H1 (cell line): Measurements from ENCODE around the gene P2RY11. TPM values are rescaled to one million over a fixed set of nuclear protein-coding genes. Genes with fewer than 3 reads are reported as not detected.

ENCODE experiments used
- CTCF ChIA-PET: fragments of 300-600 bp; sonication (Branson Sonifier 250); formaldehyde crosslinking; loops from one replicate; lab custom pipeline; 2021; ENCODE audit not compliant: partially characterized antibody; lab: Charles Lee
- POLR2A ChIA-PET: fragments of 300-600 bp; sonication (Branson Sonifier 250); formaldehyde crosslinking; loops from one replicate; lab custom pipeline; 2021; ENCODE audit warnings: inconsistent platforms; ENCODE audit not compliant: partially characterized antibody; lab: Charles Lee
- DNase-seq, 2 experiments: peaks; one replicate each; pipeline versions ENCODE4 v3.0.0 to v3.0.0-alpha.2; 2010 to 2022; ENCODE audit warnings: low spot score in 2 of 2, low read depth in 1 of 2, mixed read lengths in 1 of 2
- FAIRE-seq: peaks from 2 replicates; lab custom pipeline; 2011; peaks lifted over from hg19 to GRCh38; lab: Jason Lieb, UNC
- H2AFZ ChIP-seq: 2 replicates; pipeline ENCODE4 v1.8.1; 2012; ENCODE audit warnings: low read length, inconsistent platforms
- H2AK5ac ChIP-seq: 2 replicates; pipeline ENCODE4 v1.6.1; 2013; ENCODE audit warnings: low read depth, low read length
- H2BK120ac ChIP-seq: replicated peaks from 2 replicates; pipeline ENCODE3; 2013; ENCODE audit warnings: low read depth, low read length, inconsistent platforms
- H2BK12ac ChIP-seq: 2 replicates; pipeline ENCODE4 v1.6.1; 2013; ENCODE audit warnings: low read depth, low read length
- H2BK15ac ChIP-seq: 2 replicates; pipeline ENCODE4 v1.6.1; 2013; ENCODE audit warnings: low read length
- H2BK20ac ChIP-seq: 2 replicates; pipeline ENCODE4 v1.6.1; 2013; ENCODE audit warnings: low read length
- H2BK5ac ChIP-seq: 2 replicates; pipeline ENCODE4 v1.6.1; 2013; ENCODE audit warnings: low read depth, low read length
- H3K14ac ChIP-seq: 2 replicates; pipeline ENCODE4 v1.6.1; 2013; ENCODE audit warnings: inconsistent platforms; ENCODE audit not compliant: insufficient read length
- H3K18ac ChIP-seq: 2 replicates; pipeline ENCODE4 v1.6.1; 2013; ENCODE audit warnings: low read length; ENCODE audit errors: extremely low read depth
- H3K23ac ChIP-seq: 2 replicates; pipeline ENCODE4 v1.6.1; 2013; ENCODE audit warnings: inconsistent platforms; ENCODE audit not compliant: insufficient read length
- H3K23me2 ChIP-seq: 2 replicates; pipeline ENCODE4 v1.6.1; 2013; ENCODE audit warnings: low read depth, low read length
- H3K27ac ChIP-seq: 2 replicates; pipeline ENCODE4 v1.6.1; 2011; ENCODE audit warnings: low read depth, low read length, inconsistent platforms
- H3K27me3 ChIP-seq, 4 experiments: replicated peaks in 1 of 4; 1 replicate in 1 of 4; 2 replicates in 3 of 4; pipeline versions ENCODE4 v1.6.1 to v1.8.1; 2011 to 2013; ENCODE audit warnings: low read length in 3 of 4, mild to moderate bottlenecking in 3 of 4, inconsistent platforms in 2 of 4, mixed read lengths in 2 of 4, moderate library complexity in 1 of 4; ENCODE audit not compliant: control insufficient read depth in 3 of 4, insufficient read depth in 3 of 4; ENCODE audit errors: extremely low read depth in 1 of 4
- H3K36me3 ChIP-seq, 4 experiments: 2 replicates each; pipeline versions ENCODE4 v1.6.1 to v1.8.1; 2011 to 2013; ENCODE audit warnings: mild to moderate bottlenecking in 4 of 4, low read length in 3 of 4, moderate library complexity in 2 of 4, control low read depth in 1 of 4, inconsistent platforms in 1 of 4; ENCODE audit not compliant: insufficient read depth in 4 of 4, control insufficient read depth in 2 of 4
- H3K4ac ChIP-seq: replicated peaks from 2 replicates; pipeline ENCODE3; 2013; ENCODE audit warnings: low read length, low read depth, mixed read lengths, inconsistent platforms; ENCODE audit not compliant: insufficient read length
- H3K4me1 ChIP-seq, 4 experiments: replicated peaks in 1 of 4; 1 replicate in 1 of 4; 2 replicates in 3 of 4; pipeline versions ENCODE4 v1.6.1 to v1.8.1; 2011 to 2013; ENCODE audit warnings: low read length in 3 of 4, inconsistent platforms in 2 of 4, mixed read lengths in 1 of 4; ENCODE audit not compliant: insufficient read depth in 4 of 4, control insufficient read depth in 3 of 4
- H3K4me2 ChIP-seq, 2 experiments: 2 replicates each; pipeline versions ENCODE4 v1.6.1 to v1.8.1; 2011 to 2013; ENCODE audit warnings: low read depth in 2 of 2, low read length in 2 of 2, control low read depth in 1 of 2, inconsistent platforms in 1 of 2, mild to moderate bottlenecking in 1 of 2; ENCODE audit not compliant: insufficient read depth in 1 of 2
- H3K4me3 ChIP-seq, 4 experiments: fragments of 200-600, 300-600 bp in 1 of 4; sonication (generic), shearing (Covaris generic), sonication (Bioruptor Twin) in 1 of 4; 2 replicates each; pipeline versions ENCODE4 v1.5.1 to v1.8.1; 2011 to 2016; ENCODE audit warnings: low read length in 4 of 4, low read depth in 3 of 4, control low read depth in 2 of 4, inconsistent platforms in 2 of 4, mild to moderate bottlenecking in 2 of 4, mixed read lengths in 1 of 4, moderate library complexity in 1 of 4; ENCODE audit not compliant: insufficient read depth in 2 of 4; ENCODE audit errors: extremely low read depth in 1 of 4
- H3K56ac ChIP-seq: replicated peaks from 2 replicates; pipeline ENCODE3; 2013; ENCODE audit warnings: low read depth, mild to moderate bottlenecking, mixed read lengths, low read length, inconsistent platforms; ENCODE audit not compliant: insufficient read length
- H3K79me1 ChIP-seq: 2 replicates; pipeline ENCODE4 v1.6.1; 2013; ENCODE audit warnings: low read depth, low read length, control low read depth
- H3K79me2 ChIP-seq, 2 experiments: 2 replicates each; pipeline versions ENCODE4 v1.6.1 to v1.8.1; 2012 to 2013; ENCODE audit warnings: low read length in 2 of 2, mild to moderate bottlenecking in 2 of 2, inconsistent platforms in 1 of 2; ENCODE audit not compliant: insufficient read depth in 2 of 2, control insufficient read depth in 1 of 2
- H3K9ac ChIP-seq, 4 experiments: replicated peaks in 1 of 4; 1 replicate in 1 of 4; 2 replicates in 3 of 4; pipeline versions ENCODE4 v1.6.1 to v1.8.1; 2011 to 2013; ENCODE audit warnings: low read depth in 3 of 4, low read length in 3 of 4, control low read depth in 2 of 4, mild to moderate bottlenecking in 2 of 4, moderate library complexity in 2 of 4, inconsistent platforms in 1 of 4; ENCODE audit errors: extremely low read depth in 1 of 4
- H3K9me3 ChIP-seq, 2 experiments: 2 replicates each; pipeline versions ENCODE4 v1.6.1 to v1.8.1; 2012 to 2013; ENCODE audit warnings: mild to moderate bottlenecking in 2 of 2, moderate library complexity in 2 of 2, control low read depth in 1 of 2, inconsistent platforms in 1 of 2, low read depth in 1 of 2, low read length in 1 of 2, mixed read lengths in 1 of 2; ENCODE audit not compliant: insufficient read depth in 2 of 2
- H4K20me1 ChIP-seq, 2 experiments: replicated peaks in 1 of 2; 2 replicates each; pipeline versions ENCODE3 to v1.8.1; 2011 to 2013; ENCODE audit warnings: inconsistent platforms in 2 of 2, low read length in 2 of 2, mild to moderate bottlenecking in 1 of 2; ENCODE audit not compliant: insufficient read depth in 2 of 2, control insufficient read depth in 1 of 2
- H4K5ac ChIP-seq: 2 replicates; pipeline ENCODE4 v1.6.1; 2013; ENCODE audit warnings: low read length, low read depth, mixed read lengths, inconsistent platforms; ENCODE audit not compliant: insufficient read length
- H4K8ac ChIP-seq: 2 replicates; pipeline ENCODE4 v1.8.0; 2013; ENCODE audit warnings: mild to moderate bottlenecking, moderate library complexity, low read length, inconsistent platforms; ENCODE audit not compliant: insufficient read depth; ENCODE audit errors: extremely low read depth
- H4K91ac ChIP-seq: replicated peaks from 2 replicates; pipeline ENCODE3; 2013; ENCODE audit warnings: low read length, mixed read lengths, inconsistent platforms; ENCODE audit not compliant: insufficient read length
- CBX5 ChIP-seq: fragments of 300-800, 300-1000 bp; sonication (generic); IDR thresholded peaks from 2 replicates; pipeline ENCODE4 v1.7.1; 2016; ENCODE audit warnings: antibody characterized with exemption, low read length, low read depth
- CHD2 ChIP-seq: IDR thresholded peaks from 2 replicates; pipeline ENCODE4 v1.6.1; 2012; ENCODE audit warnings: low read length, improper control_type of control experiment
- CREB1 ChIP-seq: IDR thresholded peaks from 2 replicates; pipeline ENCODE4 v1.6.1; 2012; ENCODE audit warnings: inconsistent platforms
- EGR1 ChIP-seq: IDR thresholded peaks from 2 replicates; pipeline ENCODE4 v1.6.1; 2011; ENCODE audit warnings: low read depth, low read length, borderline replicate concordance
- HDAC2 ChIP-seq, 2 experiments: fragments of 300-600 bp in 1 of 2; sonication (generic) in 1 of 2; IDR thresholded peaks; 2 replicates each; pipeline ENCODE4 v1.6.1; 2011 to 2012; ENCODE audit warnings: low read depth in 2 of 2, low read length in 2 of 2, mild to moderate bottlenecking in 2 of 2, moderate library complexity in 2 of 2, borderline replicate concordance in 1 of 2, inconsistent platforms in 1 of 2
- KDM1A ChIP-seq: fragments of 200-600, 300-600 bp; sonication (generic); IDR thresholded peaks from 2 replicates; pipeline ENCODE4 v1.7.1; 2016; ENCODE audit warnings: mild to moderate bottlenecking, low read length, borderline replicate concordance
- PHF8 ChIP-seq: fragments of 200-600 bp; sonication (generic); conservative IDR thresholded peaks from 2 replicates; pipeline ENCODE4 v1.7.1; 2012; ENCODE audit warnings: low read depth, mild to moderate bottlenecking, inconsistent platforms, low read length, moderate library complexity
- POLR2AphosphoS5 ChIP-seq: IDR thresholded peaks from 2 replicates; pipeline ENCODE4 v1.6.1; 2011; ENCODE audit warnings: low read depth, low read length
- RXRA ChIP-seq: IDR thresholded peaks from 2 replicates; pipeline ENCODE4 v1.6.1; 2011; ENCODE audit warnings: low read depth, mild to moderate bottlenecking, low read length, moderate library complexity; ENCODE audit not compliant: insufficient read depth
- SRF ChIP-seq: IDR thresholded peaks from 2 replicates; pipeline ENCODE4 v1.6.1; 2011; ENCODE audit warnings: mild to moderate bottlenecking, low read depth, low read length, moderate library complexity
- TAF1 ChIP-seq: IDR thresholded peaks from 2 replicates; pipeline ENCODE4 v1.6.1; 2011; ENCODE audit warnings: mild to moderate bottlenecking, low read depth, low read length
- TAF7 ChIP-seq: optimal IDR thresholded peaks from 2 replicates; pipeline ENCODE3; 2011; ENCODE audit warnings: low read depth, mild to moderate bottlenecking, inconsistent platforms, low read length, moderate library complexity, borderline replicate concordance
- ZNF274 ChIP-seq: IDR thresholded peaks from 2 replicates; pipeline ENCODE4 v1.7.0; 2012; ENCODE audit warnings: low read length, borderline replicate concordance; ENCODE audit errors: extremely low read depth
- WGBS, 2 experiments: shearing (Covaris generic) in 1 of 2; methylation state at CpG; one replicate each; pipeline versions ENCODE4 v1.1.6 to v1.1.7; 2013 to 2015; ENCODE audit warnings: low lambda C conversion rate in 2 of 2, mixed read lengths in 2 of 2, inconsistent platforms in 1 of 2, low coverage in 1 of 2, missing lambda C conversion rate in 1 of 2; ENCODE audit not compliant: insufficient replicate concordance in 2 of 2, insufficient coverage in 1 of 2, insufficient read length in 1 of 2; ENCODE audit errors: extremely low coverage in 1 of 2, missing lambda C conversion rate in 1 of 2; 5-methylcytosine and 5-hydroxymethylcytosine counted together
- polyA plus RNA-seq, 7 experiments: library from polyadenylated mRNA; depleted of rRNA in 3 of 7; stranded (reverse) in 5 of 7; unstranded in 2 of 7; fragments of >200 nt in 5 of 7; fragments of 200-250 nt in 2 of 7; gene quantifications; 1 replicate in 5 of 7; 2 replicates in 1 of 7; 4 replicates in 1 of 7; pipeline versions ENCODE4 v1.2.1 to v1.2.3, GENCODE V29; 2011 to 2013; ENCODE audit warnings: missing spikeins in 2 of 7, mixed read lengths in 2 of 7
- total RNA-seq: library from RNA; stranded (reverse); fragmentation: NEBNext Ultra II Directional; extraction: Animal tissue kit (Norgen Biotek cat#: 25700); gene quantifications from 2 replicates; pipeline ENCODE4 v1.2.1, GENCODE V29; 2021
- TF ChIP-seq, protein P1 (sequence below): IDR thresholded peaks from 2 replicates; pipeline ENCODE4 v1.6.1; 2011; ENCODE audit warnings: low read depth, mild to moderate bottlenecking, low read length; ENCODE audit not compliant: insufficient read depth

P2RY11 gene
- total and polyA plus RNA-seq, 2 of the 8 experiments (the other 6 are each of a cell fraction or from before 2014, with no cell fraction given), result 9.2 to 18.0 TPM

DNA sequence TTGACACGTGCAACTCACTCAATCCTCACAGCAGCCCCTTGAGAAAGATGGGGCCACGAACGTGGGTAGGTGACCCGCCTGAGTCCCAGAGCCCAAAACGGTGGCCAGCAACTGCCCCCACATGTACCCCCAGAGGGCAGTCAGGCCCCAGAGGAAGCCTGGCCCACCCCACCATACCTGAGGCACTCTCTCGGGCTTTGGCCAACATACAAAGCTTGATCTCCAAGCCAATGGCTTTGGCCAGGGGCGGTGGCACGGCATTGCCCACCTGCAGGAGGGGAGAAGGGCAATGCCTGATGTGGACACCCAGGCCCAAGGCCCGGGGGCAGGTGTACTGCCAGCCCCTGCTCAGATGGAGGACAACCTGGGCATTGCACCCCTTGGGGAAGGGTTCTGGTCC is 22.5 kb downstream of the P2RY11 start:
- H3K36me3 ChIP-seq, result peaks cover 33 to 70% (median 51%) of the 10 kb centered on the region in 4 experiments

More for the DNA sequence above, 22.5 kb downstream of the P2RY11 start:
- Histone ChIP-seq H2BK12ac (no peak overlapping the region), H4K20me1 (peaks cover 3 to 18% of the 10 kb centered on the region in 2 experiments), H2BK5ac (no peak overlapping the region), H2BK20ac (no peak overlapping the region), H3K27me3 (no peaks in the 10 kb centered on the region), H3K9me3 (no peaks in the 10 kb centered on the region), H3K79me2 (no peaks in the 10 kb centered on the region), H3K14ac (no peak overlapping the region), H3K4me2 (no peak overlapping the region), H2AFZ (no peak overlapping the region), H3K4me1 (no peaks in the 10 kb centered on the region), H4K5ac (no peak overlapping the region), H4K8ac (no peak overlapping the region), H3K79me1 (no peaks in the 10 kb centered on the region), H3K27ac (no peak overlapping the region), H3K23ac (no peak overlapping the region), H2AK5ac (no peak overlapping the region), H4K91ac (no peak overlapping the region), H3K56ac (no peak overlapping the region), H3K18ac (no peak overlapping the region)
- DNase-seq, result no peak
- POLR2A ChIA-PET, result interaction anchor here (1.1 to 29.1 kb wide), 4 partner anchors 10 to 65 kb away, joined by 3 to 412 read pairs (median 4); partner anchors contain the start of genes ANGPTL6, P2RY11 and PPAN
- WGBS, 2 experiments, result 93% methylated on average over 7 of the region's 9 CpGs; no CpG with 5 or more reads in 1 of the 2 experiments
- TF ChIP-seq ZNF274 (no peak), RXRA (no peak), CHD2 (no peak), TAF1 (no peak), SRF (no peak), CREB1 (no peak), CBX5 (no peak), POLR2AphosphoS5 (no peak), HDAC2 (IDR thresholded peaks at IDR 0.05; ENCODE audit: borderline replicate concordance in 1 of 2, low read depth in 2 of 2, low read length in 2 of 2) (no peak), EGR1 (no peak), KDM1A (no peak), TAF7 (no peak), PHF8 (no peak)
- TF ChIP-seq, protein P1, sequence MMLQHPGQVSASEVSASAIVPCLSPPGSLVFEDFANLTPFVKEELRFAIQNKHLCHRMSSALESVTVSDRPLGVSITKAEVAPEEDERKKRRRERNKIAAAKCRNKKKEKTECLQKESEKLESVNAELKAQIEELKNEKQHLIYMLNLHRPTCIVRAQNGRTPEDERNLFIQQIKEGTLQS, result no peak
- TF ChIP-seq, all 59 proteins: peak for 0
- Histone ChIP-seq H2BK120ac (no peak overlapping the region), H2BK15ac (no peak overlapping the region), H3K4ac (no peak overlapping the region), H3K9ac (no peak overlapping the region), H3K4me3 (no peak overlapping the region), H3K23me2 (no peaks in the 10 kb centered on the region)
- no peak for FAIRE-seq
- CTCF ChIA-PET, result interaction anchor here (1.1 to 1.2 kb wide), 2 partner anchors 14 to 203 kb away, joined by 3 read pairs; no protein-coding TSS in a partner anchor
